HG02981 (cell line): Measurements from ENCODE around the gene SPDEF.

Experiments
- ATAC-seq: cut with Tn5 transposase; IDR thresholded peaks from one replicate; pipeline ENCODE4 v1.9.1; 2021; ENCODE audit warnings: mild to moderate bottlenecking, moderate library complexity; ENCODE audit not compliant: unreplicated experiment

SPDEF gene

DNA sequence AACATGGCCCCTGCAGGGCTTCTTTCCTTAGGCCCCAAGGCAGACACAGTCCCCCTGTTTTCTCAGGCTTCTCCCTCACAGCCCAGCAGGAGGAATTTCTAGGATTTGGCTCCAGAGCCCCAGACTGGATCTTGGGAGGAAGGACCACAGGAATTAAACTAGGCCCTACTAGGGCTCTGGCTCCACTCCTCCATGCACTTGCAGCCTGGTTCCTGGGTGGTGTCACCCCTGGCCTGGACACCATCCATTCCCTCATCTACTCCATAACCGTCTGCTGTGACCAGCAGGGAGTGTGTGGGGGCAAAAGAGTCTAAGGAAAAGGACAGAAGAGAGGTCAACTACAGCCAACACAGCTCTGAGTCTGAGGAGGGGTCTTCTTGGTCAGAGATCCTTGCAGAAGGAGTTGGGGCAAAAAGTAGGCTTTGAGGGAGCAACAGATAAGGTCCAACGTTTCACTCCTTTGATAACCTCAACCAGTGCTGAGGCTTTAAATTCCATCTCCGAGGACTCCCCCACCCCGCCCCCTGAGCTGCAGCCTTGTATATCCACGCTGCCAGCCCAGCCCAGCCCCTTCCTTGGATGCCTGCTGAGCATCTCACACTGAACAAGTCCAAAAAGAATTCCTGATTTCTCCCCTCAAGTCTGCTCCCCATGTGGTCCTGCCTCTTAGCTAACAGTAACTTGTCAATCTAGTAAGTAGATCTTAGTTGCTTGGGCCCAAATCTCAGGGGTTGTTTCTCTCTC, 27.9 kb upstream of the SPDEF start:
- ATAC-seq, result no peak

DNA sequence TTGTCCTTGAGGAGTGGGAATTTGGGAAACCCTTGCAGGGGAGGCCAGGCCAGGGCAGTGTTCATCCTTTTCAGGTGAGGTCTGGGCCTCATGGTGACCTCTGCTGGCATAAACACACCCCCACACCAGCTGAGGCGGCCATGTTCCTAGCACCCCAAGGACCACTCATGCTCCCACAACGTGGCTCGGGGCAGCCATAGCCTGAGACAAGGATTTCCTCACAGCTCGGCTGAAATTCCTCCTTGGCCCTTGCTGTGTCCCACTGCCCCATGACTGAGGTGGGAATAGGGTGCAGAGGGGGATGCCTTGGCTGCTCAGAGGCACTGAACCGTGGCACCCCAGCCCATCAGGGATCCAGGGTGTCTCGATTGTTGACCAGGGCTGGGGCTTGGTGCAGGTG, 27.3 kb upstream of the SPDEF start:
- ATAC-seq, result no peak

- ATAC-seq, result no peak
Measured at GRCh38 chr6:34581561-34581920, 25.4 kb upstream of the SPDEF start.

DNA sequence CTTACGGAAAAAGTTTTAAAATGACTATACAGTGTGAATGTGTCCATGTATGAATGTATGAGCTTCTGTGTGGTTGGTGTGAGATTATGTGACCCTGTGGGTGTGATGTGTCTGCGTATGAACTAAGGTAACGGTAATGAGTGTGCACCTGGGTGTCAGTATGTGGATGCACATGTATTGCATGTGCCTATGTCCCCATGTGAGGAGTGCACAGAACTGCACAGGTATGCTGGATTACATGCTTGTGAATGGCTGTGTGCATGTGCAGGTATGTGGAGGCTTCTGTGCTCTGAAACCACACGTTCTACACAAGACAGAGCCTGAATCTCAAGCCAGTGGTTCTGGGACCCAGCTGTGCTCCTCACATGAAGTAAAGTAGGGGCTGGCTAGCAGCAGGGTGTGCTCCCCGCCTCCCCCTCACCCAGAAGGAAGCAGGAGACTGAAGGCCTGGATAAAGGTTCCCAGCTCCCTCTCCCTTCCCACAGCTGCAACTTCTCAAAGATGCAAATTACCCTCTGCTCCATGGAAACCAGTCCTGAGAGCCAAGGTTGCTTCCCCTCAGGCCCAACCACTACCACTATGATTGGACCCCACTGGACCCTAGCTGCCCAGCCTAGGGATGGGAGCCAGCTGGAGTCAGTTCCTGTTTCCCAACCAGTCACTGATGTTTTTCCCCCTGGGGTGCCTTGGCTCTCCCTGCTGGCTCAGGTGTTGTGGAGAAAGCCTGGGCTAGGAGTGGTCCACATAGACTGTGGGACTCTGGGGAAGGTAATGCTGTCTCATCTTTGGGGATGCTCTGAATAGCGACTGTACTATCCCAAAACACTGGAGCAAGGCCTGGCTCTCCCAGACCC, 24.8 kb upstream of the SPDEF start:
- no peak for ATAC-seq

GRCh38 chr6:34578445-34579262, 22.5 kb upstream of the SPDEF start:
- no peak for ATAC-seq

GRCh38 chr6:34576286-34576955, 20.3 kb upstream of the SPDEF start:
- ATAC-seq, result no peak

DNA sequence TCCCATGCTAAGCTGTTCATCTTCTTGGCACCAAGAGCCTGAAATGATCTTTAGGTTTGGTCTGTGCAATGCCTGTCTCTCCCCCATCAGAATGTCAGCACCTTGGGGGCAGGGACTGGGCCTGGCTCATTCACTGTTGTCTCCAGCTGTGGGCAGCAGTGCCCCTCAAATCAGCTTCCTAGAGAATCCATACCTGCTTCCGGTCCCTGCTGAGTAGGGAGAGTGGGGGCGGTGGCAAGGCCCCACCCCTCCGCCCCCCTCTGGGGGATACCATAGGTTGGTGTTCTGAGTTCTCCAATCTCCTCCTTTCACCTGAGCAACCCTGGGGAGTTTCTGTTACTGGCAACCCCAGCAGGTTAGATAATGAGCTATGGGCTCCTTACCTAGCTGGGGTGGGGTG, 19.2 kb upstream of the SPDEF start:
- ATAC-seq, result no peak

- ATAC-seq, result no peak
Measured at GRCh38 chr6:34574647-34575293, 18.6 kb upstream of the SPDEF start.

DNA sequence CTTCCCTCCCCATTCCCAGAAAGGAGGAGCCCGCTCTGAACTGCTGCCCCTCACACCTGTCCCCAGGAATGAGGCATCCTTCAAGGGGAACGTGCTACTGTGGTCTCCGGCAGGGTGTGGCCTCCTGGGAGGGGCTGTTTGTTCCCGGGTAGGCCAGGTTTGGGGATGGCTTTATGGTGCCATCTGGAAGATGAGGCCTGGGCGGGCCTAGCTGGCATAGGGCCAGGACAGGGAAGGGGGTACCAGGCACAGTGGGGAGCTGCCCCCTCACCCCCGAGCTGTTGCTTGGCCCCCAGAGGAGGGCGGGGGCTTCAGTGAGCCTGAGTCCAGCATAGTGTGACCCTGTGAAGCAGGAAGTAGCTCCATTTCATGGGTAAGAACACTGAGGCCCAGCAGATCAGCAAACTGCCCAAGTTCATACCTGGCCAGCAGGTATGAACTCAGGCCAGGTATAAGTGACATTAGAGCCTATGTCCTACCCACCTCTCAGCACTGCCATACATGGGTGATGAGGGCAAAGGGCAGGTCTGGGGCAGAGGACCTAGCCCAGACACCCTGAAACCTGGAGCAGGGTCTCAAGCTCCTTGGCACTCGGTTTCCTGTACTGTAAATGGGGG, 17.5 kb upstream of the SPDEF start:
- no peak for ATAC-seq

DNA sequence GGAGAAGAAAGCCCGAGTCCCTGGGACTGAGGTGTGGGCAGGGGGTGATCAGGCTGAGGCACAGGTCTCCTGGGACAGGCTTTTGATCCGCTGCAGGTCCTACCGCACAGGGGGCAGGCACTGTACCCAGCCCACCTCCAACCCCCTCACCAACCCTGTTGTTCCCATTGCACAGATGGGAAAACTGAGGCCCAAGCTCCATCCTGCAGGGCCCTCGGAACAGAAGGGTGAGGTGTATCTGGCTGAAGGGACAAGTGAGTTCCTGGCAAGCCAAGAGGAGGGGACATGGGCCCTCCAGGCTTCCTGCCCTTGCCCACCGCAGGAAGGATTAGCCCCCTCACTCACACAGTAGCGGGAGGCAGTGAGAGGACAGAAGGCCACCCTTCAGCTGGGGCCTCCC, 16.5 kb upstream of the SPDEF start:
- no peak for ATAC-seq

GRCh38 chr6:34572021-34572420, 15.9 kb upstream of the SPDEF start:
- no peak for ATAC-seq

DNA sequence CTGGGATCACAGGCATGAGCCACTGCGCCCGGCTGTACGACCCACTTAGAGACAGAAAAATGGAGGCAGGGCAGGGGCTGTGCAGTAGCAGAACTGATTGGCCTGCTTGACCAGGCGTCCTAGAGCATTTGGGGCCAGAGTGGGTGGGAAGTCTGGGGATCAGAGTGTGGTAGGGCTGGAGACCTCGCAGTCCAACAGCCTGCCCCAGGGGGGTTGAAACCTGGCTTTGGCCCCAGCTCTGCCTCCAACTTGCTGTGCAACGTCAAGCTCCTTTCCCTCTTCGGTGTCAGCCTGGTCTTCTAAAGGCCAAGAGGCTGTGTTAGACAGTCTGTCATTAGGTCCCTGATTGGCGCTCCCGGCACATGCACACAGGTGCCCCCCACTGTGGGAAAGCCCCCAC, 15.3 kb upstream of the SPDEF start:
- no peak for ATAC-seq

GRCh38 chr6:34570066-34570833, 14.1 kb upstream of the SPDEF start:
- no peak for ATAC-seq

- ATAC-seq, result no peak
Measured at GRCh38 chr6:34569361-34569973, 13.3 kb upstream of the SPDEF start.

GRCh38 chr6:34568341-34569201, 12.4 kb upstream of the SPDEF start:
- ATAC-seq, result no peak

DNA sequence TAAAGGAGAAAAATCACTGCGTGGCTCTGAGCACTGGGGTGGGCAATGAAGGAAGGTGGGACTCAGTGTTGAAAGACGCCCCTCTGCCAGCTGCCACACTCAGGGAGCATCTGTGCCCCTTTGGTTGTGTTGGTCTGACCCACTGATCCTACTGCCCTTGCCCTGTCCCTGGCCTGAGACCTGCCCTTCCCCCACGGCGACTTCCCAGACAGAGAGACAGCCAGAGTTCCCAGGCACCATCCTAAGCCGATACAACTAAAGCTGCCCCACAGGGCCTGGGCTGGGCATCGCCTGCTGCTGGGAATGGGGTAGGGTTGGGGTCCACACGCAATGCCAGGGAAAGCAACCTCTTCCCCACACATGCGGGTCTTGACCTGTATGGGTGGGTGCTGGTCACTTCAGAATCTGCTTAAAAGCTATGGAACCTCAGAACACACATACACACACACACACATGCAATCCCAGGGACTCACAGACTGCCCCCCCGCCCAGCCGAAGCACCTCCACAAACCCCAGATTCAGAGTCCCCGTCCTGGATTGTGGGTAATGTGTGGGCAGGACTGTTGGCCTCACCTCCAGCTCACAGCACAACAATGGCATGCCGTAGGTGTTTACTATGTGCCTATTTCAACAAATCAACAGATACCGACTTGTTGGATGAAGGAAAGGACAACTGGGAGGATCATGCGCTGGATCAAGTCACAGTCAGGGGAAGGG, 10.9 kb upstream of the SPDEF start:
- ATAC-seq, result no peak

GRCh38 chr6:34565722-34566137, 9.6 kb upstream of the SPDEF start:
- ATAC-seq, result no peak
